ENCODE results near the gene PRPF40B. TPM values are rescaled to one million over a fixed set of nuclear protein-coding genes. Genes with fewer than 3 reads are reported as not detected.

PRPF40B gene
- total RNA-seq, 2 donors from 2014 or later = 21.9 to 31.4 TPM

- H3K9me3 ChIP-seq = no peaks in the 10 kb centered on the region
- no peak for TF ChIP-seq CTCF (IDR thresholded peaks at IDR 0.05)
- no peaks in the 10 kb centered on the region for H3K36me3 ChIP-seq
- no peaks in the 10 kb centered on the region for H3K27me3 ChIP-seq (replicated peaks; ENCODE audit: insufficient read depth)
- H3K4me1 ChIP-seq (ENCODE audit: control insufficient read depth in 1 of 2, low read depth in 2 of 2) = peaks cover 9 to 14% of the 10 kb centered on the region in 2 donors
- H3K27ac ChIP-seq = no peak overlapping the region
- H3K4me3 ChIP-seq = no peak overlapping the region
- DNase-seq (ENCODE audit: low spot score) (no peak), ATAC-seq (ENCODE audit: insufficient number of reproducible peaks, low FRiP score, low read depth) (no peak)
These were observed 55.4 kb downstream of the PRPF40B start for GRCh38 chr12:49678711-49679110.

- no peaks in the 10 kb centered on the region for H3K36me3 ChIP-seq
- H3K4me1 ChIP-seq (ENCODE audit: control insufficient read depth in 1 of 2, low read depth in 2 of 2) = peaks cover under 1 to 6% of the 10 kb centered on the region in 2 donors
- DNase-seq (ENCODE audit: low spot score) (no peak), ATAC-seq (ENCODE audit: insufficient number of reproducible peaks, low FRiP score, low read depth) (no peak)
- no peak for TF ChIP-seq CTCF (IDR thresholded peaks at IDR 0.05)
- H3K27ac ChIP-seq = no peak overlapping the region
- no peaks in the 10 kb centered on the region for H3K9me3 ChIP-seq
- H3K4me3 ChIP-seq = no peak overlapping the region
- H3K27me3 ChIP-seq (replicated peaks; ENCODE audit: insufficient read depth) = no peaks in the 10 kb centered on the region
These were observed 56.7 kb downstream of the PRPF40B start for GRCh38 chr12:49680075-49680474.

GRCh38 chr12:49683599-49684309 is 60.4 kb downstream of the PRPF40B start:
- no peaks in the 10 kb centered on the region for H3K27me3 ChIP-seq (replicated peaks; ENCODE audit: insufficient read depth)
- H3K4me1 ChIP-seq (ENCODE audit: control insufficient read depth in 1 of 2, low read depth in 2 of 2) = peaks cover 0 to 8% of the 10 kb centered on the region in 2 donors
- no peaks in the 10 kb centered on the region for H3K9me3 ChIP-seq
- ATAC-seq (ENCODE audit: insufficient number of reproducible peaks, low FRiP score, low read depth) (no peak), DNase-seq (ENCODE audit: low spot score) (no peak)
- no peaks in the 10 kb centered on the region for H3K36me3 ChIP-seq
- no peak for TF ChIP-seq CTCF (IDR thresholded peaks at IDR 0.05)
- no peak overlapping the region for H3K27ac ChIP-seq
- H3K4me3 ChIP-seq = no peak overlapping the region

- Histone ChIP-seq H3K4me3 (no peak overlapping the region), H3K27ac (no peak overlapping the region), H3K4me1 (ENCODE audit: control insufficient read depth in 1 of 2, low read depth in 2 of 2) (peaks cover 0 to 14% of the 10 kb centered on the region in 2 donors), H3K27me3 (replicated peaks; ENCODE audit: insufficient read depth) (no peaks in the 10 kb centered on the region), H3K9me3 (no peaks in the 10 kb centered on the region), H3K36me3 (no peaks in the 10 kb centered on the region)
- DNase-seq (ENCODE audit: low spot score) (no peak), ATAC-seq (ENCODE audit: insufficient number of reproducible peaks, low FRiP score, low read depth) (no peak)
- TF ChIP-seq CTCF (IDR thresholded peaks at IDR 0.05) = no peak
These were observed 61.0 kb downstream of the PRPF40B start for GRCh38 chr12:49684310-49684854.

- TF ChIP-seq CTCF (IDR thresholded peaks at IDR 0.05) = no peak
- Histone ChIP-seq H3K9me3 (no peaks in the 10 kb centered on the region), H3K4me3 (no peak overlapping the region), H3K36me3 (no peaks in the 10 kb centered on the region), H3K27me3 (replicated peaks; ENCODE audit: insufficient read depth) (no peaks in the 10 kb centered on the region), H3K27ac (no peak overlapping the region), H3K4me1 (ENCODE audit: control insufficient read depth in 1 of 2, low read depth in 2 of 2) (peaks cover 0 to 15% of the 10 kb centered on the region in 2 donors)
- DNase-seq (ENCODE audit: low spot score) (no peak), ATAC-seq (ENCODE audit: insufficient number of reproducible peaks, low FRiP score, low read depth) (no peak)
These were observed 64.6 kb downstream of the PRPF40B start for GRCh38 chr12:49687941-49688340.
